HUES6 (cell line): Measurements from ENCODE around the gene DPH6.

Experiments
- H3K27ac ChIP-seq: 2 replicates; pipeline ENCODE4 v1.7.0; 2013; ENCODE audit warnings: low read depth, mild to moderate bottlenecking, low read length, inconsistent platforms
- H3K27me3 ChIP-seq: 2 replicates; pipeline ENCODE4 v1.6.1; 2013; ENCODE audit warnings: low read length; ENCODE audit not compliant: control insufficient read depth, insufficient read depth
- H3K36me3 ChIP-seq: 2 replicates; pipeline ENCODE4 v1.6.1; 2013; ENCODE audit warnings: low read length; ENCODE audit not compliant: control insufficient read depth, insufficient read depth
- H3K4me1 ChIP-seq: 2 replicates; pipeline ENCODE4 v1.6.1; 2013; ENCODE audit warnings: low read length; ENCODE audit not compliant: control insufficient read depth, insufficient read depth
- H3K4me3 ChIP-seq: 2 replicates; pipeline ENCODE4 v1.5.1; 2013; ENCODE audit warnings: low read depth, low read length
- H3K9ac ChIP-seq: one replicate; pipeline ENCODE4 v1.6.1; 2013; ENCODE audit warnings: mild to moderate bottlenecking, low read length
- H3K9me3 ChIP-seq: 2 replicates; pipeline ENCODE4 v1.6.1; 2013; ENCODE audit warnings: low read depth, low read length; ENCODE audit not compliant: control insufficient read depth, insufficient read depth

The DPH6 gene

DNA sequence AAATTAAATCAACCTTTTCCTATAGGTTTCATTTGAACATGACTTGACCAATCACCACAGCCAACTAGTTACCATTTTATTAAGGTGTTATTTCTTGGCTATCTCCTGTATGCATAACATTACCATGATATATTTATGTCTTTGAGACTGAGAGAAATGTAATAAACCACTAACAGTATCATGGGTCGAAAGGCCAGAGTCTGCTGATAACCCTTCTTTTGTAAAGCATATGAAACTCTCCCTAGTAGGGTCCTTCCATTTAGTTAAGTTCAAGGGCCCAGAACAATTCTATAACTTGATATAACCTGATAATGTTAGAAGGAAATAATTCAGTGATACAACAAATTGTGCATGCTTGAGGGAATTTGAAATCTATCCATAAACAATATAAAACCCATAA, 14.3 kb upstream of the DPH6 start:
- Histone ChIP-seq H3K9ac (no peak overlapping the region), H3K27me3 (no peaks in the 10 kb centered on the region), H3K36me3 (no peaks in the 10 kb centered on the region), H3K4me1 (peaks cover 5% of the 10 kb centered on the region; the same call in 1 of the 2 replicates), H3K9me3 (no peaks in the 10 kb centered on the region), H3K27ac (no peak overlapping the region), H3K4me3 (no peak overlapping the region)

DNA sequence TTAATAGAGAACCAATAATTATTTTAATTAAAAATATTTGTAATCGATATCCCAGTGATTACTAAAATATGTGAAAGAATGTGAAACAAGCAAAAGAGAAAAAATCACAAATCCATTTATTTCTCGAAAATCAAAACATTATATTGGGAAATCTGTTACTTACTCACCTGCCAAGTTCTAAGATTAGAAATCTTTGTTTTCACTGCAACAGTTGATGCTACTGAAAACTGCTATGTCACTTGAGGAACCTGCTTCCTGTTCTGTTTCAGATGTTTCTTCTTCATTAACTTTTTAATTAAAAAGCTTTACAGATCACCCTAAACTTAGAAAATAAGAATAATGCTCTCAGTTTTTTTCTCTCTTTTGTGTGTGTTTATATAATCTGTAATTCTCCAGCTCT, 13.7 kb upstream of the DPH6 start:
- Histone ChIP-seq H3K9ac (no peak overlapping the region), H3K27ac (no peak overlapping the region), H3K36me3 (no peaks in the 10 kb centered on the region), H3K4me3 (no peak overlapping the region), H3K27me3 (no peaks in the 10 kb centered on the region), H3K9me3 (no peaks in the 10 kb centered on the region), H3K4me1 (peaks cover 5% of the 10 kb centered on the region; the same call in 1 of the 2 replicates)

DNA sequence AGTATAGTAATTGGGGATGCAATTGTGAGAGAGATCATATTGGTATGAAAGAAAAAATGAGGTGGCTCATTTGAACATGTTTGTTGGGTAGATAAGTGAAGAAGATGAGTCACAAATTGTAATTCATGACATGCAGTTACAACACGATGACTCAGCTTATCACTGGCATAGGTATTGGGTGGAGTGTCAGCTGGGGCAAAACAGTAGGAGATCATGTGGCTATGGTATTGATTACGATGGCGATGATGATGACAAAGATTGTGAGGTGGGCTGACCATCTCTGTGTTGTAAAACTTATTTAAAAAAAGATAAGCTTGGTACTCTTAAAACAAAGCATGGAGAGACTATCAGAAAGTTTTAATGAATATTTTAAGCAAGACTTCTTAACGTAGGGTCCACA, 11.6 kb upstream of the DPH6 start:
- H3K4me3 ChIP-seq, result no peak overlapping the region
- no peak overlapping the region for H3K9ac ChIP-seq
- no peaks in the 10 kb centered on the region for H3K9me3 ChIP-seq
- H3K36me3 ChIP-seq, result no peaks in the 10 kb centered on the region
- H3K4me1 ChIP-seq, result peaks cover 5% of the 10 kb centered on the region; the same call in 1 of the 2 replicates
- no peaks in the 10 kb centered on the region for H3K27me3 ChIP-seq
- H3K27ac ChIP-seq, result no peak overlapping the region

DNA sequence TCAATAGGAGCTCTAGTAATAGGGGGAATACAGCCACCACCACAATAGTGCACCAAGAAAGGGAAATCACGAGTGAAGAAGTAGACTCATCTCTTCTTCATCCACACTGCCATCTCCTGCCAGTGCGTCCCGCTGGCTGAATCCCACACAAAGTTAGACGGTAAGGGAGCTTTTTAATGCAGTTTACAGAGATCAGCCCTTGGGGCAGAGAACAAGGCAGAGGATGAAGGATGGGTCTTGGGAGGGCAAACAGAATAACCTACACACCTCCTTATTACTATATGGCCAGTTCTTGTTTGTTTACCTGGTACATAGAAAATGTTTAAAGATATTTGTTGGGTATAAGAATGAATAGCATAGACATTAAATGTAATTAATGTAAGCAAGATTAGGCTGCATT, 11.0 kb upstream of the DPH6 start:
- Histone ChIP-seq H3K9me3 (no peaks in the 10 kb centered on the region), H3K4me1 (peaks cover 5% of the 10 kb centered on the region; the same call in 1 of the 2 replicates), H3K27me3 (no peaks in the 10 kb centered on the region), H3K4me3 (no peak overlapping the region), H3K27ac (no peak overlapping the region), H3K36me3 (no peaks in the 10 kb centered on the region), H3K9ac (no peak overlapping the region)

DNA sequence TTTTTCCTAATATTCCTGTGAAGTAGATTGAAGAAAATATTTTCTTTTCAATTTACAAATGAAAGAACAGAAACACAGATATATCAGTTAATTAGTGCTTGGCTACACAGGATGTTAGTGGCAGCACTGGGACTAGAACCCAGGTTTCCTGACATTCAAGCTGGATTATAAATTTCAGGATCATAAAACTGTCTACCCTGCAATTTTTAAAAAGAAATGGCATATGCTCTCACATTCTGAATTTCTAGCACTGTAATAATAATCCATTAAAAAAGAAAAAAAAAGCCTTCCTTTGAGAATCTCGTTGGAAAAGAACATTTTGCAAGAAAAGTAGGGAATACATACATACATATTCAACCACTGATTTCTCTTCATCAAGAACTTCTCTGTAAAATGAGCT, 9.3 kb upstream of the DPH6 start:
- H3K27ac ChIP-seq, result no peak overlapping the region
- no peaks in the 10 kb centered on the region for H3K27me3 ChIP-seq
- peaks cover 11% of the 10 kb centered on the region for H3K4me1 ChIP-seq
- no peaks in the 10 kb centered on the region for H3K36me3 ChIP-seq
- no peak overlapping the region for H3K9ac ChIP-seq
- H3K4me3 ChIP-seq, result no peak overlapping the region
- no peaks in the 10 kb centered on the region for H3K9me3 ChIP-seq

DNA sequence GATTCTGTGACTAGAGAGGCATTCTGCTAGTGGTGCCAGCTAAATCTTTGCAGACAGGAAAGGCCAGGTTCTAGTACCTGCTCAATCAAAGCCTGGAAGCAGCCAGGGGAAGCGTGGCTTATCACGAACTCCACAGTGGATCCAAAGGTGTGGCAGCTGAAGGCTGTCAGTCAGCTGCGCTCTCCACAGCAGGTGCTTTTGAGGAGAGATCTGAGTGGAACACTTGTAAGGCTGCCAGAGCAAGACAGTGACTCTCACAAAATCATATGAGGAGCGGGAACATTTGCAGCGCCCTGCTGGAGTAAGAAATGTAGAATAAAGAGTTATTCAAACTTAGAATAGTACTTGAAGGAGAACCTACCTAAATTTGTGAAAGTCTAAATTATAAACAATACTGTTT, 5.0 kb upstream of the DPH6 start:
- H3K36me3 ChIP-seq, result no peaks in the 10 kb centered on the region
- H3K27me3 ChIP-seq, result no peaks in the 10 kb centered on the region
- no peaks in the 10 kb centered on the region; the same call in 1 of the 2 replicates for H3K9me3 ChIP-seq
- H3K9ac ChIP-seq, result no peak overlapping the region
- peaks cover 40% of the 10 kb centered on the region for H3K4me1 ChIP-seq
- no peak overlapping the region for H3K4me3 ChIP-seq
- H3K27ac ChIP-seq, result no peak overlapping the region

DNA sequence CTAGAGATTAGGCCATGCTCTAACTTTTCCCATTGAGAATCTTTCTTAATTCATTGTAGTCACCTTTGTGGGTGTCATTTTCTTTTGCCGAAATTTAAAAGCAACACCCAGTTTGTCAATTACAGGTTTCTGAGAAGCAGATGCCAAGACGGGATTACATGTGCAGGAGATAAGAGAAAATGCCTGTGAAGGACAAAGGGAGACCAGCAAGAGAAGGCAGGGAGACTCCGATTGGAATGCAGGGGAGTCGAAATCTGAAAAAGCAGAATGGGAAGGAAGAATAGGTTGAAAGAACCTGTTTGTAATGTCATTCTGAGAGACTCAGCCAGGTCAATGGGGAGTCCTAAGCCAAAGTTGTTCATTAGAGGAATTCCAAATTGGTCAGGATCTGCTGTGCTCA, 3.6 kb upstream of the DPH6 start:
- Histone ChIP-seq H3K36me3 (no peaks in the 10 kb centered on the region), H3K9me3 (no peaks in the 10 kb centered on the region; the same call in 1 of the 2 replicates), H3K4me3 (no peak overlapping the region), H3K9ac (no peak overlapping the region), H3K27me3 (no peaks in the 10 kb centered on the region), H3K4me1 (peaks cover 43% of the 10 kb centered on the region), H3K27ac (peak overlapping the region; percentile 98)

DNA sequence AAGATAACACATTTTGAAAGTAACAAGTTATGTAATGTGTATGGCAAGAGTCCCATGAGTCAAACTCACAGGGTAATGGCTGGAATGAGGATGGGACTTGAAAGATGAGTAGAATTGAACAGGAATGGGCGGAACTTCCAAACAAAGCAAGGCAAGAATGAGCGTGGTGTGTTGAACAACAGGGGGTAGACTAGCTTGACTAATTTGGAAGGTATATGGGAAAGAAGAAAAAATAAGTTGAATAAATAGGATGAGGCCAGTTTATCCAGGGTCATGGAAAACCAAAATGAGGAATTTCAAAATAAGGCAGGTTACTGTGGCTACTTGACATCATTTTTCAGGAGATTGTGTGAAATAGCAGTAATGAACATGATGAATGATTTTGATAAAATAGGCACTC, 2.5 kb upstream of the DPH6 start:
- no peaks in the 10 kb centered on the region; the same call in 1 of the 2 replicates for H3K9me3 ChIP-seq
- peak overlapping the region; percentile 43 for H3K9ac ChIP-seq
- H3K36me3 ChIP-seq, result no peaks in the 10 kb centered on the region
- H3K4me1 ChIP-seq, result peaks cover 43% of the 10 kb centered on the region
- peak overlapping the region; percentile 72 for H3K4me3 ChIP-seq
- H3K27ac ChIP-seq, result peak overlapping the region; percentile 98
- H3K27me3 ChIP-seq, result no peaks in the 10 kb centered on the region

DNA sequence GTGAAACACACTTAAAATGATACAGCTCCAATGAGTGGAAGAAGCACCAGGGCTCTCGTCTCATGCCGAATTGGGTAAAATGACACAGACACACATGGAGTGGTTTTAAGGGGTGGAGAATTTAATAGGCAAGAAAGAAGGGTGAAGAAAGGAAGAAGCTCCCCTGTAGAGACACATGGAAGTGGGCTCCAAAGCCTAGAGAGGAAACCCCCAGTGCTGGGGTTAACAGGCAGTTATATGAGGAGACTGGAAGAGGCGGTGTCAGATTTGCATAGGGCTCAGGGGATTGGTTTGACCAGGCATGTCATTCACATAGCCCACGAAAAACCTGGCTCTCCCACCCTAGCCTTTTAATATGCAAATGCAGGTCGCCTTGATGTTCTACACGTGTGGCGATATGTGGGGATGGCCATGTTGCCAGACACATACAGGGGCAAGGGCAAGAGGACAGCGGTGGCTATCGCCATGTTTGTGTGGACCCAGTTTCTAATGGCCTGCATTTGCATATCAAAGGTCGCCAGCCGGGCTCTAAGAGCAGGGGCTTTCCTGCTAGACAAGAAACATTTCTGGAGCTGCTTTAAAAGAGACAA, 1.9 kb upstream of the DPH6 start:
- Histone ChIP-seq H3K36me3 (no peaks in the 10 kb centered on the region), H3K4me1 (peaks cover 43% of the 10 kb centered on the region), H3K9me3 (no peaks in the 10 kb centered on the region; the same call in 1 of the 2 replicates), H3K27me3 (no peaks in the 10 kb centered on the region), H3K4me3 (peak overlapping the region; percentile 72), H3K27ac (peak overlapping the region; percentile 98), H3K9ac (peak overlapping the region; percentile 98)

DNA sequence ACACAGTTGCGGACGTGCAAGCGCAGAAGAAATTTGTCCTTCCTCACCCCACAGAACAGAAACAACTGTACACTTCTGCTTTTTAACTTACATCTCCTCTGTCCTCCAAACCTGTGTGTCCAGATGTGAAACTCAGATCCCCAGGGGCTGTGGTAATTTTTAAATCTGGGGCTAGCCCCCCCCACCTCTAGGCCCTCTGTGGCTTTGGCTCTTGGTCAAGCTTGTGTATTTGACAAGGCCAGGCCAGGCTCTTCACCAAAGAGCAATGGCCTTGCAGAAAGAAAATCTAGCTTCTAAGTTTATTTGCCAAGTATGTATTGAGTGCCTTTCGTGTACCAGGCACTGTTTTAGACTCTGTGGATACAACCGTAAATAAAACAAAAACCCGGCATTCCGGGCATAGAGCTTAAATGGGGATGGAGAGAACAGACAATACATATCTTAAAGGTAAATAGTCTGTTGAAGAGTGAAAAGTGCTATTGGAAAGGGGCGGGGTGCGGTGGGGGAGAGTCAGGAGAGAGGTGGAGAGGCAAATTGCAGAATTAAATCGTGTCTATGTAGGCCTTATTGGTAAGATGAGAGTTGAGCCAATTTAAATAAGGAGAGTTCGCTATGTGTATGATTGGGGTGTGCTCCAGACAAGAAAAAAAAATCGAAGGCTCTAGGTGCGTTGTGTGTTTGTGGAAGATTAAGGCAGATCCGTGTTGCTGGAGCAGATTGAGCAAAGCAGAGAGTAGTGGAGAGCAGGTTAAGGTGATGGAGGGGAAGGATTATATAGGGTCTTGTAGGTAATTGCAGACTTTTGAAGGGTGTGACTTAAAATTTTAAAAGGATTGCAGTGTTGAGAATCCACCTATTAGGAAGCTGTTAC, 781 bp upstream of the DPH6 start:
- H3K9me3 ChIP-seq, result no peaks in the 10 kb centered on the region; the same call in 1 of the 2 replicates
- H3K4me3 ChIP-seq, result peak overlapping the region; percentile 72
- peak overlapping the region; percentile 98 for H3K27ac ChIP-seq
- no peaks in the 10 kb centered on the region for H3K36me3 ChIP-seq
- H3K9ac ChIP-seq, result peak overlapping the region; percentile 98
- peaks cover 43% of the 10 kb centered on the region for H3K4me1 ChIP-seq
- H3K27me3 ChIP-seq, result no peaks in the 10 kb centered on the region

DNA sequence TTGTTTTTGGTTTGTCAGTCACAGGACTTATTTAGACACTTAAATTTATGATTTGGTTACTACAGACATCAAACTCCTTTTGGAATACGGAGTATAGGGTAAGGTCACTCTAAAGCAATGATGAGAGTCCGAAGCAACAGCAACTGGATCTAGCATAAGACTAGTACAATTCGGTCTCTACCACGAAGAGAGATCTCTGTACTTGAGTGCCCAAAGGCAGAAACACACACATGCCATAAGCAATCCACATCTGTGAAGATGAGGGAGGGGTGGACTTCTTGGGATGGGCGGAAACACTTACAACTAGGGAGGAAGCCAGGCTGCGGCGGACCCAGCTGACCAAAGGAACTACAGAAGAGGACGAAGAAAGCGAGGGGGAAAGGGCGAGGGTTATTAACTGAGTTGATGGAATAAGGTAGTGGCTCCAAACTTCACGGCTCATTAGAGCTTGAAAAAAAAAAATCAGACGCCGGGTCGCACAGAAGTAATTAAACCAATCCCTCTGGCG, 595 bp downstream of the DPH6 start:
- peaks cover 38% of the 10 kb centered on the region for H3K4me1 ChIP-seq
- no peaks in the 10 kb centered on the region; the same call in 1 of the 2 replicates for H3K9me3 ChIP-seq
- peak overlapping the region; percentile 98 for H3K27ac ChIP-seq
- H3K27me3 ChIP-seq, result no peaks in the 10 kb centered on the region
- H3K36me3 ChIP-seq, result no peaks in the 10 kb centered on the region
- H3K9ac ChIP-seq, result peak overlapping the region; percentile 98
- H3K4me3 ChIP-seq, result peak overlapping the region; percentile 72
